IPS-NIHi7 (cell line): ENCODE results near the gene ADCY5.

ENCODE experiments used
- DNase-seq: peaks from one replicate; pipeline ENCODE4 v3.0.0; 2012; ENCODE audit warnings: mixed read lengths; ENCODE audit errors: extremely low spot score

ADCY5 gene

DNA sequence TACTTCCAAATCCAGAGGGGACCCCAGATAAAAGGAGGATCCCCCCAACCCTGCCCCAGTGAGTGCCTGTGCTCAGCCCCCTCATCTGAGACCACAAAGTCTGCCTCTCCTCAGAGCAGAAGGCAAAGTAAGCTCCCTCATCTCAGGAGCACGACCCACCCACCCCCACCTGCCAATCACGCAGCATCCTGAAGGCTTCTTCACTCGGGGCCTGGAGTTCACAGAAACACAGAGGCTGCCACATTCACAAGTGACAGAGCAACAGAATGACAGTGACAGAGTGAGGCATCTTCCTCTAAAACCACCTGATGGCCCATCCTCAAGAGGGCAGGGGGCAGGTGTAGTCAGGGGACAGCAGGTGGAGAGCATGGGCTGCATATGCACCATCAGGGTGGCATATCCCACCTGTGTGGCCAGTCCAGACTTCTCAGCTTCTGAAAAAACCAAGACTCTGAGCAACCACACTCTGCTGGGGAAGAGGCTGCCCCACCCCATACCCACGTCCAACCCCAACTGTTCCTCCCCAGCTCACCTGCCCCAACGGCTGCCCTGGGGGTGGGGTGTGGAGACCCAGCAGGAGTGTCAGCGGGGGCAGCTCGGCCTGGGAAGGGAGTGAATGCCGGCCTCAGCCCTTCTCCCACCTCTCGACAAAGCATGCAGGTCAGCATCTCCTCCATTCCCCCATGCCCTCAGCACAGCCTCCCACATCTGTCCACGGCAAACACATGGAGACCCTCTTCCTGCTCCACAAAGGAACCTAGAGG lies 19.3 kb downstream of the ADCY5 start:
- no peak for DNase-seq

DNA sequence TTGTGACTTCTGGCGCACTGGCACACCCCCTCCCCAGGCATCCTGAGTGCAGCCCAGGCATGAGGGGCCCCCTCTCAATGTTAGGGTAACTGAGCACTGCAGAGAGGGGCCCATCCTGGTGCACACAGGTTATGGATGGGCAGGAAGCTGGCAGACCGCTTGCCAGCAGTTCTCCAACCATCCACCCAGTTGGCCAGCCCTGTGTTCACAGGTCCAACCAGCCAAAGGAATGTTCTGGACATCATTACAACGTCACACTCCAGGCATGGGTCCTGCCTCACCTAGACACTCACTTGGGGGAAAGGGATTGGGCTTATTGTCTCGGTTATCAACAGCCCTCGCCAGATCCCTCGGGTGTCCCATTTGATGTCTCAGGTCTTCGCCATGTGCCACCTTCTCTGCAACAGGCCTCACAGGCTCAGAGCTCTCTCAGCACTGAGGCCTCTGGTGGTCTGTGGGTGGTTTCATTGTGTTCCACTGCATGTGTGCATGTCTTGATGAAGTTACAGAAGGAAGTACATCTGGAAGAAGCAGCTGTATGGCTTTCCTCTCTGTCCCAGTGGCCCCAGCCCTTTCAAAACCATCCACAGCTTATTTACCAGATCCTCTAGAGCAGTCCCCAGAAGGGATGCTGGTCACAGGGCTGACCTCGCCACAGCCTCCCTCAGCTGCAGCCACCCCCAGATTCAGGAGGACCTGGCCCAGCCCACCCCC lies 23.7 kb downstream of the ADCY5 start:
- DNase-seq = no peak

DNA sequence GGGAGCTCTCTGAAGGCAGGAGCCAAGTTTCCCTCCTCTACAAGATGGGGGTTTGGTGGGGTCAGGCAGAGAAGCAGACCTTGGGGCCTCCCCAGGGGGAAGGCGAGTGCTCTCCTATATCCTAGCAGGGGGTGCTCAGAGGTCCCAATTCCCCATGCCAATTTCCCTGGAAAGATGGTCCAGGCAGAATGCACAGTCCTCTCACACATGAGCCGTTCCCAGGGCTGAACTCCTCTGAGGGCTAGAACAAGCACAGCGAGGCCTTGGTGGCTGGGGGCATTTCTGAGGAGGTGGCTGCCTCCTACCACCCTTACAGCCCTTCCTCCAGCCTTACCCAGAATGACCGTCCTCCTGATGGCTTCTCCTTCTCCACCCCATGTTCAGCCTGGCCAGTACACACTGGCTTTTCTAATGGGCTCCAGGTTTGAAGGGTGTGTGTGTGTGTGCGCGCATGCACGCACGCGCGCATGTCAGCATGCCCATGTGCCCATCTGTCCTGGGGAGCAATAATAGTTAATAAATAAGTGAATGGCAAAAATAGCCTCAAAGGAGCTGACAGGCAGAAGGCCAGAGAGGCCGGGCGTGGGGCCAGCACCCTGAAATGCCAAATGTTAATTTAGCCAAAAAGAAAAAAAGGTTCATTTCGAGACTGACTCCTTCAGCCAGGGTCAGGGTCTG lies 24.4 kb downstream of the ADCY5 start:
- no peak for DNase-seq

DNA sequence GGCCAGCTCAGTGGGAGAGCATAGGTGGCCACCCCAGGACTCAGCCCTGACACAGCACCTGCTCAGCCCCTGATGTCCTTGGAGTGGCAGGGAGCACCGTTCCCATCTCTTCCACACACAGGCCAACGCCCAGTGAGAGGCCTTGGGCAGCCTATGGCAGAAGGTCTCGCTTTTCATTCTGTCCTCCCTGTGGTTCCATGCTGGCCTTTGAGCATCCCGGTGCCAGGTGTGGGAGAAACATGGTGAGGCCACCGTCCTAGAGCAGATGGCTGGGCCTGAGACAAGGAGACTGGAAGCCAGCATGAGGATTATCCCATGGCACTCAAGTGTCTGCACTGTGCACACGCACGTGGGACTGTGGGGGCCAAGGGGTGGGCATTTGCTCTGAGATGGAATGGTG lies 25.1 kb downstream of the ADCY5 start:
- no peak for DNase-seq

DNA sequence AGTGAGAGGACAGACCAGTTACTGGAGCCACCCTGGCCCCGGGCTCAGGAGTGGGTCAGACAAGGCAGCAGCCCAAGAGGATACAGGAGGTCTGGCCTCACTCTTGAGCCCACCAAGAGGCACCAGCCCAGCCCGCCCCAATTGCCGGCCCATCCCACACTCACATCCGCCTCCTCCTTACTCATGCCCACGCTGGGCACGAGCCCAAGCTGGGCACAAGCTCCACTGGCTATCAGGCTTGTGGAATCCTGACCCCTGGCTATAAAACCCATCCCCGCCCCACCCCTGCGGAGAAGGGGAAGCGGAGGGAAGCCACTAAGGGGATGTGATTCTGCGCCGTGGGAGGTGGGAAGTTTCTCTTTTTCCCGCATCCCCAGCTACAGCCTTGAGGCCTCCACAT lies 25.9 kb downstream of the ADCY5 start:
- DNase-seq = no peak

DNA sequence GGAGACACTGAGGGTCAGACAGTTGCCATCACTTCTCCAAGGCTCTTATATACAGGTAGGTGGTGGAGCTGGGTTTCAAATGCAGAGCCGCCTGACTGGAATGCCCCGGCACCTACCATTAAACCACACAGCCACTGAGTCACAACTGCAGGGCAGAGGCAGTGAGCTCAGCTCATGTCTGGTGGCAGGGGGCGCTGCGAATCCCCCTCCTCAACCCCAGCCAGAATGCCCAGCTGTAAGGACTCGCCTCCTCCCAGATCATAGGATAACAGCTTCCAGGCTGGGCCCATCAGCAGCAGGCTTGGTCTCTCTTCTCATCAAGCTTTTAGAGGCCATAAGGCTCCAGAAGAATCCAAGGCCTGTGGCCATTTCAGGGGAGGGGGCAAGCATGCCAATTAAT lies 26.4 kb downstream of the ADCY5 start:
- peak; percentile 55 for DNase-seq

DNA sequence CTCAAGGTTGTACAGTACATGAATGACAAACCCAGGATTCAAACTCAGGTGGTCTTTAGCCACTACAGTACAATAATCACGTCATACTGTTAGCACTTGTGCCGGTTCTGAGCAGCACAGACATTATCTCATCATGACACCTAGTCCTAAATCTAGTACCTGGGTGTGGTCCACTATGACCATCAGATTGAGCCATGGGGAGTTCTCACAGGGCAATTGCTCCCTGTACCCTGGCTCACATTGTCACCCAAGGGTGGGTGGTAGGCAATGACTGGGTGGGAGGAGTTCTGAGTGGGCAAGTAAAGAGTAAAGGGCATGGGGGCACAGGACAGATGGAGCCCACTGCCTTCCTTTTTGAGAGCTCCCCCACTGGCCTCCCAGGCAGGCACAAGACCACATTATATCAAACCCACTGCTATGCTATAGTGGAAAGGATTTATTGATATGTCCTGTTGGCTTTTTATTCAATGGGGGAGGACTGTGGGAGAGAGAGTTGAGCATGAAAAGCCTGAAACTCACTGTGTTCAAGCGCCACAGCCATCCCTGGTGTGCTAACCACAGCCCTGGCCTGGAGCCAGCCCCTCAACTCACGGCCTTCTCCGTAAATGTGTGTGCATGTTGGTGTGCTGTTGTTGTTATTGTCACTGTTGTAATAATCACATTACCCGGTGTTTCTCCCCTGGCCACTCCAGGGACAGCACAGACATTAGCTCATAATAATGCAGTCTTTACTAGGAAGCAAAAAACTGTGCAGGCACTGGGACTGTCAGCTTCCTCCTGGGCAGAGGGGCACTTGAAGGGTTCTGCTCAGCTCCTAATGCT lies 27.3 kb downstream of the ADCY5 start:
- no peak for DNase-seq

DNA sequence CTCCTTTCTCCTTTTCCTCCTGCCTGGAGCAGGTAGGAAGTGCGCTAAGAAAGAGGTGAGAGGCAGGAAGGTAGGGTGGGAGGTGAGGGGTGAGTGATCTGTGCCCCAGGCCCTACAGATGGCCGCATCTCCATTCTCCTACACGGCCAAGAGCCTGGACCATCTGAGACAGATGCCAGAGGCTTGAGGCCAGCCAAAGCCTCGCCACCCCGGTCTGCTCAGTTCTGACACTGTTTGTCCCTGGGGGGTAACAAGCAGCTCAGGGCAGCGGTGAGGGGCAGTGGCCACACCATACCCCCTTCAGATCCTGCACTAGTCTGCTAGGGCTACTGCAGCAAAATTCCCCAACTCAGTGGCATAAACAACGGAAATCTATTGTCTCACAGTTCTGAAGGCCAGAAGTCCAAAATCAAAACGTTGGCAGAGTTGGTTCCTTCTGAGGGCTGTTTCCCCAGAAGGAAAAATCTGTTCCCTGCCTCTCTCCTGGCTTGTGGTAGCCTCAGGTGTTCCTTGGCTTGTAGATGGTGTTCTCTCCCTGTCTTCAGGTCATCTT lies 28.4 kb downstream of the ADCY5 start:
- no peak for DNase-seq

DNA sequence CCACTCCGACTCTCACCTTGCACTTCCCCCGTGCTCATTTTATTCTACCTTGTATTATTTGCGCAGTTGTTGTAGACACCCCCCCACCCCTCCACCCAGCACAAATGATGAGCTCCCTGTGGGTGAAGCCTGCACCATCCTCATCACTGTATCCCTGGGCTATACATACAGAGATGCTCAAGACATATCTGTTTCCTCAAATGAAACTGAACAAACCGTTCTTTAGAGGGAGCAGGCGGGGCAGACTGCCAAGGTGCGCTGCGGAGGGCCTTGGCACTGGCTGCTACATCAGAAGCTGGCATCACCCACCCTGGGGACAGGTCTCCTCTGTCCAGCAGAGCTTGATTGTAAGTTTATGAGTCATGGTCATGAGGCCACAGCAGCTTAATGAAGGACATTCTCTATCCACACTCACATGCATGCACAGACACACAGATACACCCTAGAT lies 29.0 kb downstream of the ADCY5 start:
- no peak for DNase-seq

DNA sequence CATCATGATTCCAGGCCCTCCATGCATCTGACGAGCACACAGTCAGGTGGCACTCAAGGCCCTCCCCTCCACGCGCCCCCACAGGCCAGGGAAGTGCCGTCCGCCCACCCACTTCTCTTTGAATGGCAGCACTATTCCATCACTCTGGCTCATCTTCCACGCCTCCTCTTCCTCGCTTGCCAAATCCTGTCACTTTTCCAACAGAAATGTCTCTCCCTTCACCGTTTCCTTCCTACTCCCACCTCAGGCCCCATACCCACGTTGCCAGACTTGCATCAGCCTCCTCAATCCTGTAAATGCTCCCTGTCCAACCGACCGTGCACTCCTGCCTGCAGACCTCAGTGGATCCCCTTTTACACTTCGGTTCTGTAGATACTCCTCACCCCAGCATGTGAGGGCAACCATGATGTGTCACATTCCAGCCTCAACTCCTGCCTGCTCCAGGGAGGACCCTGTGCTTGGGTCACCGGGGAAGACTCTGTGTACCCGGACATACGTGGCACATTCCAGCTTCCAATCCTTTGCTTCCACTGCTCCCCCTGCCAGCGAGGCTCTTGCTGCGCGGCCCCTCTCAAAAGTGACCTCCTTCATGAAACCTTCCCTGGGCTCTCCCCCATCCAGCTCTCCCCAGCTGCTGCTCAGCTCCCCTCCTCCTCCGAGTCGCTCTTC lies 29.6 kb downstream of the ADCY5 start:
- DNase-seq = no peak

DNA sequence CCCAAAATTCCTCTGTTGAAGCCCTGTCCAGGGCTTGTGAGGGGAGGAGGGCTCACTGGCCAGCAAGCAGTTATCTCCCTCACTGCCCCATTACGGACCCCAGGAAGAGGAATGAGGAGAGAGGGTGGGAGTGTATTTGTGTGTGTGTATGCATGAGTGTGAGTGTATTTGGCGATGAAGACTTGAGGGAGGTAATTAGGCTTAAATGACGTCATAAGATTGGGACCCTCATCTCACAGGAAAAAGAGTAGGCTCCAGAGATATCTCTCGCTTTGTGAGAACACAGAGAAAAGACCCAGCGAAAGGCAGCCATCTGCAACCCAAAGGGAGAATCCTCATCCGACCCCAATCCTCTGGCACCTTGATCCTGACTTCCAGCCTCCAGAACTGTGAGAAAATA lies 32.2 kb downstream of the ADCY5 start:
- DNase-seq = no peak

DNA sequence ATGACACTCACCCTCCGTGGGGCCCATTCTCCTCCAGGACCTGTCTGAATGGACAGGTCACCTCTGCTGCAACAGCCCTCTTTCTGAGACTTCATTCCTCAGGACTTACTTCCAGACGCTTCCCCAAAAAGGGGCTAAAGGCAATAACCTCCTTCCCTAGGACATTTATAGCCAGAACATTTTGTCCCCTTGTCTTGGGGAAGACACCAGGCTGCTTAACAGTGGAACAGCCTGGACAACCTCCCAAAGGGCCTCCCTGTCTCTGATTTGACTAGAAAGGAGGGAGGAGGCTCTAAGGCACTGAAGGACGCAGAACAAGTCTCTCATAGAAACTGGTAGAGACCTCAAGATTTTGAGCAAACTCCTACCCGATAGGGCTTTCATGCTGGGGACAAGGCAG lies 32.7 kb downstream of the ADCY5 start:
- DNase-seq = no peak

DNA sequence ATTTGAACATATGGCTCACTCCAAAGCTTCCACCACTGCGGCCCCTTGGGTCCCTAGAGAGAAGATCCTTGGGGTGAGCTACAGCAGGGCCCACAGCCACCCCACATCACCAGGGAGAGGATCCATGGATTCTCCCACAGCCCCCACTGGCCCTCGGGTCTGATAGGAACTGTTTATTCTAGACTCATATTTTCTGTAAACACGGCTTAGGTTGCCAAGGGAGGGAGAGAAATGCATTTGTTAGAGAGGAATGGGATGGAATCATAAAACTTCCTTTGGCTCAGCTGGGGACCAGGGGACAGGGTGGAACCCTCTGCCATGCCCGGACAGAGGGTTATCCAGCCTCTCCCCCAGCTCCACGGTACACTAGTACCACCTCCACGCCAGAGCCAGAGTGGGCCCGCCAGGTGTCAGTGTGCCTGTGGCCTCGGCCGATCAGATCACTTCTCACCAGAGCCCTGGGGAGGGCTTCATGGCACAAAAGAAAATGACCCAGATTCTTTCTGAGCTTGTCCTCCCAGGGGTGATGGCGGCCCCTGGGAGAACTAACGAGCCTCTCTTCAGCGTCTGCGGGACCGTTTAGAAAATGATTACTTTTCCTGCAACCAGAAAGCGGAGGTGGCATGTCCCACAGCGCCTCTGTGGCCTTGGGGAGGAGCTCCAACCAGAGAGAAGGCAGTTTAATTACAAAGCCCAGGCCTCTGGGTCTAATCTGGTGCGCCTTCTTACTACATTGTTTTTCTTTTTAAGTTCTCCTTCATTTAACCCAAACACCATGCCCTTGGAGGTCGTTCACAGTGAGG lies 33.7 kb downstream of the ADCY5 start:
- no peak for DNase-seq

DNA sequence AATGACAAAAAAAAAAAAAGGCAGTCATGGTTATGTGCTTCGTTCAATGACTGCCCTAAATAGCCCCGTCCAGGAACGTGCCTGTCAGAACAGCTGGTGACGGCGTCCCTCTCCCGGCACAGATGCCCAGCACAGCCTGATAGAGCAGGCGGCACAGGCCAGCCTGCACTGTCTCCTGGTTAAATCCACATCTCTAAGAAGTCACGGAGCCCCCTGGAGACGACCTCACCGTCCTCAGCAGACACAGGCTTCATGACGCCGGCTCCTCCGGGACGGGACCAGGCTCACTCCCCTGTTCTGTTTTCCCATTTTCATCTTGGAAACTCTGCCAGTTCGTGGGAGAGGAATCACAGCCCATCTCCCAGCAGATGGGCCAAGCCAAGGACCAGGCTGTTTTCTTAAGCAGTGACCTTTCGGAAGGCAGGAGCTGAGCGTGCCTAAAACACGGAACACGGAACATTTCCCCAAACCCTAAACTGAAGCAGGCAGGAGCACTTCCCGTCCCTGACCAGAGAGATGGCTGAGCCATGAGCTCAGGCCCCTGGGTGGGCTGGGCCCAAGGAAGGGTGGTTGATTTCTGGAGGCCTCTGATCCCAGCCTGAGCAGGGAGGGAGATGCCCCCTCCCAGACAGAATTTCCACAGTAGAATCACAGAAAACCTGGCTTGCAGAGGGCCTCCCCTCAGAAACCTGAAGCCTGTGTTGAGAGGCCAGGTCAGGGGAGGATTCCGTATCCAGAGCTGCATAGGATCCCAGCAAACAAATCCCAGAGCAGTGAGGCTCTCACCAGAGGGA lies 35.9 kb downstream of the ADCY5 start:
- DNase-seq = peak; percentile 30

DNA sequence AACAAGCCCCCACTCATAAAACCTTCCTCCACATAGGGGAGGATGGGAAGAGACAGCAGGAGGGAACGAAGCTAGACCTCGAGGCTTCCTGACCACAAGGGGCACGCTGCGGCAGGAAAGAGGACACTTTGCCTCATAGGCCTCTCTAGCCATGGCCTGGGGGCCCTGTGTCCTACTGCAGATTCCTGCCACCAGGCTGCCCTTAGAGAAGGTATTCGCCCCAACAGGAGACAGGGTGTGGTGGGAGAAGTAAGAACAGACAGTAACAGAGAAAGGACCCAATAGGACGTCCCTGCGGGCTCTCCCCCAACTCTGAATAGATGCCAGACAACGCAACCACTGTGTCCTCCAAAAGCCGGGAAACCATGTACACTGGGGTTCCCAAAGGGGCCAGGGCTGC lies 36.8 kb downstream of the ADCY5 start:
- DNase-seq = peak; percentile 59

DNA sequence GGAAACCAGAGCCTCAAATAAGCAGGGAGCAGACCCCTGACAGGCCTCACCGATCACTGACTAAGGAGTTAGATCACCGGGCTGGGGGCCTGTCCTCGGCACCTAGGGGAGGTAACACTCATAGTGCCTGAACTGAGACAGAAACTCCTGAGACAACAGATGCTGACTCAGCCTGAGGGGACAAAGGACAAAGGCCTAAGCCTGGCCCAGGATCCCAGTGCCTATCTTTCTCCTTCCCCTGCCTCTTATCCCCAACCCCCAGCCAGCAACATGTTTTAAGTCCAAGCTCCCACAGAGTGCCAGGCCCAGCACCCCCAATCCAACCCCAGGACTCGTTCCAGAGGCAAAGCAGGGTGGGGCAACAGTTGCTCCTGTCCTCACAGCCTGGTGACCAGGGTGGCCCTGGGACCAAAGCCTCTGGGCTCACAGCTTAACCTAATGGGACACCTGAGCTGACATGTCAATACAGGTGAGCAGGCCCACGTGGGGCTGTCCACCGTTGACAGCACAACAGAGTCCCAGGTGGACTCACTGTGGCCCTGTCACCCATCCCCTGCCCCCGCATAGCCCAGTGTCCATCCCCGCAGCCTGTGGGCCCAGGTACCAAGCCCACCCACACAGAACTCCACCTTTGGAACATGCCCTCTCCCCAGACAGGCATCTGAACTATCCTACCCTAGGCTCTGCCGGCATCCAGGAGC lies 37.4 kb downstream of the ADCY5 start:
- DNase-seq = no peak

DNA sequence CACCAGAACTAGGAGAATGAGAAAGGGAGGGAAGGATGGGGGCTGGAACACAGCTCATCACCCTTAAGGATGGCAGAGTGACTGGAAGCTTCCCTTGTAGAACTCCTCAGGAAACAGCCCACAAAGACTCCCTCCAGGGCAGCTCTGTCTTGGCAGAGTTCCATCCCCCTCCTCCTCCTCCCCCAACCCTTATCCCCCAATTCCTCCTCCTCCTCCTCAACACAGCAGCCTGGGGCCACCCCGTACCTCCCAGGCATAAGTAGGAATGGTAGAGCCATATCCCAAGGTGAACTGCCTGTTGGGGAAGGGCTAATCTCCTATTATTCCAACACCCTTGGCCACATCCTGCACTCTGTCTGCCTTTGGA lies 38.8 kb downstream of the ADCY5 start:
- no peak for DNase-seq

DNA sequence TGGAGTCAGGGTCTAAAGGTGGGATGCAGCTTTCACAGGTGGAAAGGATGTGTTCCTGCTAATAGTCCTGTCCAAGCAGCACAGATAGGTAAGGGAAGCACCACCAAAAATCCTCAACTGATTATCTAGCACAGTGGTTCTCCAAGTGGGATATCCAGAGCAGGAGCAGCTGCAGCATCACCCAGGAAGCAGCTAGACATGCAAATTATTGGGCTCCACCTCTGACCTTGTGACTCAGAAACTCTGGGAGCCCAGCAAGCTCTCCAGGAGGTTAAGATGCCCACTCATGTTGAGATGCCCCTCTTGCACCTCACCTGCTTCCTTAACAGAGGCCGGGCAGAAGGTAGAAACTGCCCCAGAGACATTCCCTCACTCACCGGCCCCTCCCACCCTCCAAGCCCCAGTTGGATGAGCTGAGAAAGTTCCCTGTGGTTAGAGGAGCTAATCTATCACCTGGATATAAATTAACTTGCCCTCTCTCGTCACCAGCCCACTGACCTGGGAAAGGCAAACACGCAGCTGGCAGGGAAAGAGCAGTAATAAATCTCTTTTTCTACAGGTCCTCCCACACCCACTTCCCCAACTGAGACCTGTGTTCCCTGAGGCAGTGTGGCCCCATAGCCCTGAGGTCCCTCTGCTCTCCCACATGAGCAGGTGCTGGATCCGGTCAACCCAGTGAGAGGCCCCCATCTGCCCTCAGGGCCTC lies 39.3 kb downstream of the ADCY5 start:
- DNase-seq = no peak
